ENCODE measurements around the gene SPPL2A. TPM values are rescaled to one million over a fixed set of nuclear protein-coding genes. Genes with fewer than 3 reads are reported as not detected.

Gene SPPL2A, protein sequence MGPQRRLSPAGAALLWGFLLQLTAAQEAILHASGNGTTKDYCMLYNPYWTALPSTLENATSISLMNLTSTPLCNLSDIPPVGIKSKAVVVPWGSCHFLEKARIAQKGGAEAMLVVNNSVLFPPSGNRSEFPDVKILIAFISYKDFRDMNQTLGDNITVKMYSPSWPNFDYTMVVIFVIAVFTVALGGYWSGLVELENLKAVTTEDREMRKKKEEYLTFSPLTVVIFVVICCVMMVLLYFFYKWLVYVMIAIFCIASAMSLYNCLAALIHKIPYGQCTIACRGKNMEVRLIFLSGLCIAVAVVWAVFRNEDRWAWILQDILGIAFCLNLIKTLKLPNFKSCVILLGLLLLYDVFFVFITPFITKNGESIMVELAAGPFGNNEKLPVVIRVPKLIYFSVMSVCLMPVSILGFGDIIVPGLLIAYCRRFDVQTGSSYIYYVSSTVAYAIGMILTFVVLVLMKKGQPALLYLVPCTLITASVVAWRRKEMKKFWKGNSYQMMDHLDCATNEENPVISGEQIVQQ
- 87.8 to 97.0 TPM (median 90.2 TPM) in 5 replicates for total RNA-seq (2022; extraction: Qiagen RNA extraction)

DNA sequence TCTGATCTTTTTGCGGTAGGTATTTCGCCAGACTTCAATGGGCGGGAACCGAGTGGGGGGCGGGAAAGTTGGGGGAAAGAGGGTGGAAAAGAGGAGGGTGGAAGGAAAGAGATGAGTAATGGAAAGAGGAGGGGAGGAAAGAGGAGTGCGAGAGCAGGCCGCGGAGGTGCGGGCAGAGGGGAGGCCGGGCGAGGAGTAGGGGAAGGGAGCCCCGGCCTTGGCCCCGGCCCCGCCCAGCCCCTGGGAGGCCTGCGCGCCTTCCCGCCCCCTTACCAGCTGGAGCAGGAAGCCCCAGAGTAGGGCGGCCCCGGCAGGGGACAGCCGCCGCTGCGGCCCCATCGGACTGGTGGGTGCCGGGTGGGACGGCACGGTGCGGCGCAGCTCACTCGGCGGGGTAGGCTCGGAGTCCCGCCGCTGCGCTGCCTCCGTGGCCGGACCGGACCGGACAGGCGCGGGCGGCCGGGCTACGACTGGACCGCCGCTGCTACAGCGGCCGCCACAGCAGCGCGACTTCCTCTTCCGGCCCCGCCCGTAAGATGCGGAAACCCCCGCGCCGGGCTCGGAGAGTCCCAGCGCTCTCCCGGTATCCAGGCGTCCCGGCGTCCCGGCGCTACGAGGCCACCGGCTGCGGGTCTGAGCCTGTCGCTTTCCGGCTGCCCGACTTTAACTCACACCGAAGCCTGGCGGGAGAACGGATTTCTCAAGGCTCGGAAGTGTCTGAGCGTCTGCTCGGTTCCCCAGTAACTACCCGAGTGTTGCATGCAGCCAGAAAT is at the start of gene SPPL2A:
Gene SPPL2A, minus strand, starts transcription at position 512 of the 773 bp plus-strand sequence. Its CDS starts 173 bp downstream, at position 339.

DNA sequence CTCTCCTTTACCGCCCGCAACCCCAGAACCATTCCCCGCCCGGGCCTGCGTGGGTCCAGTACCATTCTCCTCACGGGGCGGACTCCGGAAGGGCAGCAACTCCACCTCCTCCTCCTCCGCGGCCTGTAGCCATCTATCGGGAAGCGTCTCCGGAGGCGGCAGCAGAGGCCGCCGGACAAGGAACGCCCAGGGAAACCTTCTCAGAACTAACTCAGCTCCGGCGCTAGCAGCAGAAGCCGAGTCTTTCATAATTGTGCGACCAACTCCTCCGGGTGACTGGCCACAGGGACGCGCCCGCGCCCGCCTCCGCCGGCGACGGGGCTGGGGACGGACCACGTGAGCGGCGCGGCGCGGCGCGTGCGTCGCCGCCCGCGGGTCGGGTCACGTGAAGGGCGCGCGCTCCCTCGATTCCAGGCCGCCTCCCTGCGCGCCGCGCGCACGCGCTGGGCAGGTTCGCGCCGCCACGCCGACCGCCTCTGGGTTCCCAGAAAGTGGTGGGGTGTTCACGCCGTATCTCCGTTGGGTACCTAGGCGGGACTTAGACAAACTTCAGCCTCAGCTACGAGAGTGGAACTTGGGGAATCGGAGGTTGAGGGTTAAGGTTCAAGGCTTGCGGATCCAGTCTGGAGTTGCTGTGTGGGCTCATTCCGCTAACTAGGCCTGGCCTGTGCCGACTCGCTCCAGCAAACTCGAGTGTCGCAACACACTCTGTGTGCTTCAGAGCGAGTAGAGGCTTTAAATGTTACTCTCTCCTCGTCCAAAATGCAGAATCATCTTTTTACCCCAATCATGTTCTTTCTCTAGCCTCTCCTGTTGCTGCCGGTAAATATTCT is 78.8 kb downstream of the SPPL2A start, which contains the start of gene TRPM7:
Gene TRPM7, minus strand, starts transcription at position 329 of the 833 bp plus-strand sequence. Its CDS starts 264 bp downstream, at position 65.

Other genes starting within 250 kb of the SPPL2A start
- gene USP50, start 219.0 kb downstream of the SPPL2A start, total RNA-seq (2022; extraction: Qiagen RNA extraction) = 0.17 TPM in 1 of 5 replicates, not detected in the others
- 19.2 to 23.6 TPM (median 21.7 TPM) in 5 replicates for gene TRPM7, start 78.9 kb downstream of the SPPL2A start, total RNA-seq (2022; extraction: Qiagen RNA extraction)
- gene AP4E1, start 143.0 kb upstream of the SPPL2A start, total RNA-seq (2022; extraction: Qiagen RNA extraction) = 7.2 to 11.4 TPM (median 8.7 TPM) in 5 replicates

Measured in A549 treated with AZD2906 at 1 μM for 4 hours (cell line).